OCI-LY7 (cell line): ENCODE measurements around the gene SLC2A4. TPM values are rescaled to one million over a fixed set of nuclear protein-coding genes. Genes with fewer than 3 reads are reported as not detected.
A peak's percentile ranks its signal among the peaks of the same experiment; 100 is the strongest.

Experiments used
- BruUV-seq: library from RNA; stranded (reverse); fragments of 400-500 nt; replicated peaks from 2 replicates; lab custom pipeline; 2021; lab: Mats Ljungman, UMichigan
- CTCF ChIA-PET: fragments of 300-600 bp; sonication (Branson Sonifier 250); formaldehyde crosslinking; loops from one replicate; lab custom pipeline; 2022; ENCODE audit warnings: antibody characterized with exemption; ENCODE audit not compliant: unreplicated experiment; lab: Charles Lee
- POLR2A ChIA-PET: fragments of 300-600 bp; sonication (Branson Sonifier 250); formaldehyde crosslinking; loops from one replicate; lab custom pipeline; 2022; ENCODE audit warnings: antibody characterized with exemption; lab: Charles Lee
- DNase-seq: peaks from one replicate; pipeline ENCODE4 v3.0.0-alpha.2; 2015; ENCODE audit warnings: low spot score
- H2AFZ ChIP-seq: fragments of 200-600 bp; sonication (generic), shearing (Covaris generic); 2 replicates; pipeline ENCODE4 v1.6.1; 2014; ENCODE audit warnings: mild to moderate bottlenecking, antibody characterized with exemption, low read length, moderate library complexity
- H3K27ac ChIP-seq: fragments of 200-600 bp; sonication (generic); 2 replicates; pipeline ENCODE4 v1.5.1; 2014; ENCODE audit warnings: mixed run types, low read depth, mild to moderate bottlenecking, moderate library complexity, low read length, inconsistent platforms; ENCODE audit not compliant: poor library complexity, severe bottlenecking
- H3K36me3 ChIP-seq: fragments of 200-600 bp; sonication (generic); 2 replicates; pipeline ENCODE4 v1.6.1; 2014; ENCODE audit warnings: mild to moderate bottlenecking, antibody characterized with exemption, low read length, moderate library complexity, mixed read lengths; ENCODE audit not compliant: insufficient read depth
- H3K4me1 ChIP-seq: fragments of 200-600 bp; sonication (generic); 2 replicates; pipeline ENCODE4 v1.5.1; 2014; ENCODE audit warnings: mild to moderate bottlenecking, low read length; ENCODE audit not compliant: insufficient read depth, poor library complexity, severe bottlenecking
- H3K4me2 ChIP-seq: fragments of 200-600 bp; sonication (generic); 2 replicates; pipeline ENCODE4 v1.6.1; 2014; ENCODE audit warnings: mild to moderate bottlenecking, low read length
- H3K4me3 ChIP-seq: fragments of 200-600 bp; sonication (generic); 2 replicates; pipeline ENCODE4 v1.5.1; 2014; ENCODE audit warnings: mild to moderate bottlenecking, low read depth, low read length; ENCODE audit not compliant: poor library complexity, severe bottlenecking
- H3K79me2 ChIP-seq: fragments of 200-600 bp; sonication (generic); 2 replicates; pipeline ENCODE4 v1.6.1; 2016; ENCODE audit warnings: low read depth, mild to moderate bottlenecking, low read length, moderate library complexity, mixed read lengths; ENCODE audit not compliant: insufficient read depth
- H3K9me2 ChIP-seq: fragments of 200-600 bp; sonication (generic); 2 replicates; pipeline ENCODE4 v1.6.1; 2016; ENCODE audit warnings: mild to moderate bottlenecking, low read length, mixed read lengths; ENCODE audit not compliant: insufficient read depth
- H3K9me3 ChIP-seq: fragments of 200-600 bp; sonication (generic); 2 replicates; pipeline ENCODE4 v1.6.1; 2014; ENCODE audit warnings: mild to moderate bottlenecking, mixed run types, low read length, mixed read lengths
- H4K20me1 ChIP-seq: fragments of 200-600 bp; sonication (generic); 2 replicates; pipeline ENCODE4 v1.6.1; 2014; ENCODE audit warnings: mild to moderate bottlenecking, antibody characterized with exemption, low read length, moderate library complexity, mixed read lengths; ENCODE audit not compliant: insufficient read depth
- CTCF ChIP-seq: fragments of 200-600 bp; sonication (generic); conservative IDR thresholded peaks from 2 replicates; pipeline ENCODE4 v1.5.1; 2014; ENCODE audit warnings: mild to moderate bottlenecking, antibody characterized with exemption, low read length, moderate library complexity, mixed read lengths
- EZH2phosphoT487 ChIP-seq: fragments of 200-600 bp; sonication (generic); IDR thresholded peaks from 2 replicates; pipeline ENCODE4 v1.6.1; 2018; ENCODE audit warnings: low read depth, borderline replicate concordance, mild to moderate bottlenecking, mixed run types, antibody characterized with exemption, low read length, moderate library complexity, mixed read lengths
- intact Hi-C: fragments of 100-400 bp; cut with micrococcal nuclease; formaldehyde crosslinking; loops from one replicate; pipeline ENCODE4 v1.10.0; 2022; ENCODE audit not compliant: unreplicated experiment
- total RNA-seq, 2 experiments: library from RNA; depleted of rRNA in 1 of 2; stranded (reverse); fragments of >200 nt in 1 of 2; shearing (Covaris generic) in 1 of 2; gene quantifications; 2 replicates each; pipeline ENCODE4 v1.2.3, GENCODE V29; 2014 to 2022

The SLC2A4 gene
- total RNA-seq, 2 experiments from 2014 or later, result 0.61 to 0.63 TPM

- intact Hi-C loops, result no loop called here
- H3K4me1 ChIP-seq, result peaks cover 56% of the 10 kb centered on the region
These were observed 32.6 kb downstream of the SLC2A4 start for GRCh38 chr17:7313890-7314718.

GRCh38 chr17:7314719-7315569 is 33.4 kb downstream of the SLC2A4 start, which contains the start of gene GPS2:
GPS2 (minus strand) TSS chr17:7315360; CDS start chr17:7315052, 308 bp downstream.
- intact Hi-C loops, result loop anchor here (5.0 kb wide), 1 partner anchor 37 kb away; the partner anchor contains the start of gene KCTD11
- Histone ChIP-seq H3K27ac (peak within 1 kb of the TSS; percentile 79), H3K4me2 (peak within 1 kb of the TSS; percentile 96), H3K4me1 (peaks cover 47% of the 10 kb centered on the region), H3K9me2 (no peaks in the 10 kb centered on the region), H3K36me3 (peaks cover 82% of the 10 kb centered on the region), H4K20me1 (peaks cover 15% of the 10 kb centered on the region), H3K79me2 (peaks cover 27% of the 10 kb centered on the region), H3K9me3 (no peaks in the 10 kb centered on the region), H3K4me3 (peak within 1 kb of the TSS; percentile 95), H2AFZ (no peak within 1 kb of the TSS; the same call in 1 of the 2 replicates)
- POLR2A ChIA-PET, result interaction anchor here (0.8 to 2.6 kb wide), 4 partner anchors 15 to 89 kb away, joined by 4 to 12 read pairs (median 8); partner anchors contain the start of genes ACAP1, NEURL4 and TMEM256
- CTCF ChIA-PET, result no interaction called here
- TF ChIP-seq CTCF, result no peak
- no peak for TF ChIP-seq EZH2phosphoT487
- no TSS peak for BruUV-seq
- peak; percentile 91 for DNase-seq

More at GRCh38 chr17:7313890-7314718, 32.6 kb downstream of the SLC2A4 start:
- Histone ChIP-seq H3K9me3 (no peaks in the 10 kb centered on the region), H3K27ac (peak overlapping the region; percentile 79), H3K79me2 (peaks cover 35% of the 10 kb centered on the region), H3K4me3 (peak overlapping the region; percentile 95), H4K20me1 (peaks cover 23% of the 10 kb centered on the region), H3K9me2 (no peaks in the 10 kb centered on the region), H3K36me3 (peaks cover 88% of the 10 kb centered on the region), H2AFZ (no peak overlapping the region), H3K4me2 (peak overlapping the region; percentile 96)
- BruUV-seq, result TSS peak; percentile 89
- CTCF ChIA-PET, result no interaction called here
- no peak for TF ChIP-seq CTCF
- no peak for TF ChIP-seq EZH2phosphoT487
- DNase-seq, result peak; percentile 27
- POLR2A ChIA-PET, result interaction anchor here (2.6 kb wide), 1 partner anchor 16 kb away, joined by 12 read pairs; the partner anchor contains the start of gene NEURL4
